TTC549 (cell line): Measurements from ENCODE around the gene GNGT2.
"Not testable (repeated sequence)": the region's sequence is repeated elsewhere in the genome, so short reads cannot be mapped to it uniquely, and the experiment has no call there.

Experiments used
- FAIRE-seq: peaks from 2 replicates; lab custom pipeline; 2012; peaks lifted over from hg19 to GRCh38; lab: Jason Lieb, UNC

GNGT2 gene

GRCh38 chr17:49203796-49204195 is 6.6 kb downstream of the GNGT2 start:
- no peak for FAIRE-seq

GRCh38 chr17:49201481-49201927 is 8.9 kb downstream of the GNGT2 start:
- no peak for FAIRE-seq

- no peak for FAIRE-seq
These were observed 9.8 kb downstream of the GNGT2 start for GRCh38 chr17:49200423-49201083.

GRCh38 chr17:49198211-49198610 is 12.2 kb downstream of the GNGT2 start:
- FAIRE-seq: no peak

- FAIRE-seq: no peak
These were observed 12.9 kb downstream of the GNGT2 start for GRCh38 chr17:49197346-49197998.

GRCh38 chr17:49196520-49196919 is 13.9 kb downstream of the GNGT2 start:
- FAIRE-seq: no peak

GRCh38 chr17:49195751-49196150 is 14.6 kb downstream of the GNGT2 start:
- FAIRE-seq: no peak

- FAIRE-seq: no peak
These were observed 16.1 kb downstream of the GNGT2 start for GRCh38 chr17:49194297-49194607.

GRCh38 chr17:49193513-49194296 is 16.7 kb downstream of the GNGT2 start:
- no peak for FAIRE-seq

GRCh38 chr17:49191917-49192741 is 18.2 kb downstream of the GNGT2 start:
- FAIRE-seq: no peak

GRCh38 chr17:49191409-49191916 is 18.9 kb downstream of the GNGT2 start:
- no peak for FAIRE-seq

GRCh38 chr17:49190932-49191331 is 19.4 kb downstream of the GNGT2 start:
- no peak for FAIRE-seq

- no peak for FAIRE-seq
These were observed 23.1 kb downstream of the GNGT2 start for GRCh38 chr17:49187301-49187700.

- FAIRE-seq: not testable (repeated sequence)
These were observed 25.0 kb downstream of the GNGT2 start for GRCh38 chr17:49185381-49185780.

- FAIRE-seq: not testable (repeated sequence)
These were observed 25.9 kb downstream of the GNGT2 start for GRCh38 chr17:49184522-49184921.

- no peak for FAIRE-seq
These were observed 26.6 kb downstream of the GNGT2 start for GRCh38 chr17:49183801-49184200.

- no peak for FAIRE-seq
These were observed 27.0 kb downstream of the GNGT2 start for GRCh38 chr17:49183341-49183740.

GRCh38 chr17:49180998-49181635 is 29.3 kb downstream of the GNGT2 start:
- FAIRE-seq: no peak

- no peak for FAIRE-seq
These were observed 30.1 kb downstream of the GNGT2 start for GRCh38 chr17:49180303-49180702.

- FAIRE-seq: not testable (repeated sequence)
These were observed 34.4 kb downstream of the GNGT2 start for GRCh38 chr17:49175978-49176377.

GRCh38 chr17:49170711-49171110 is 39.7 kb downstream of the GNGT2 start:
- FAIRE-seq: not testable (repeated sequence)

- no peak for FAIRE-seq
These were observed 40.2 kb downstream of the GNGT2 start for GRCh38 chr17:49170216-49170615.
